T-helper 2 cell (primary cell): ENCODE data around the gene SEC22A.

Source experiments
- DNase-seq, 5 experiments: peaks; one replicate each; pipeline versions ENCODE4 v3.0.0 to v3.0.0-alpha.2; 2012 to 2022

Gene SEC22A

GRCh38 chr3:123267821-123268220, 66.1 kb downstream of the SEC22A start:
- DNase-seq = no peak

- no peak for DNase-seq
Observed at GRCh38 chr3:123270818-123271217, 69.1 kb downstream of the SEC22A start.

- DNase-seq = no peak
Observed at GRCh38 chr3:123271466-123272159, 69.9 kb downstream of the SEC22A start.

GRCh38 chr3:123272547-123272946, 70.8 kb downstream of the SEC22A start:
- DNase-seq = no peak

GRCh38 chr3:123275691-123276090, 73.9 kb downstream of the SEC22A start:
- peak in 1 of 5 experiments; percentile 46 for DNase-seq

GRCh38 chr3:123276346-123277006, 74.7 kb downstream of the SEC22A start:
- no peak for DNase-seq

- DNase-seq = peak in 1 of 5 experiments; percentile 37
Observed at GRCh38 chr3:123277106-123277505, 75.4 kb downstream of the SEC22A start.

- no peak for DNase-seq
Observed at GRCh38 chr3:123278446-123278845, 76.7 kb downstream of the SEC22A start.

- DNase-seq = no peak
Observed at GRCh38 chr3:123279121-123279520, 77.4 kb downstream of the SEC22A start.

- DNase-seq = no peak
Observed at GRCh38 chr3:123281406-123281805, 79.7 kb downstream of the SEC22A start.

- no peak for DNase-seq
Observed at GRCh38 chr3:123281929-123282328, 80.2 kb downstream of the SEC22A start.

- DNase-seq = no peak
Observed at GRCh38 chr3:123282461-123282860, 80.7 kb downstream of the SEC22A start.

- DNase-seq = no peak
Observed at GRCh38 chr3:123283074-123283473, 81.3 kb downstream of the SEC22A start.

GRCh38 chr3:123283657-123284398, 82.1 kb downstream of the SEC22A start:
- no peak for DNase-seq

GRCh38 chr3:123284399-123285010, 82.8 kb downstream of the SEC22A start:
- no peak for DNase-seq

GRCh38 chr3:123285066-123285465, 83.3 kb downstream of the SEC22A start:
- DNase-seq = no peak

GRCh38 chr3:123285479-123285878, 83.7 kb downstream of the SEC22A start:
- no peak for DNase-seq

GRCh38 chr3:123285931-123286307, 84.2 kb downstream of the SEC22A start:
- no peak for DNase-seq

- peak in 1 of 5 experiments; percentile 55 for DNase-seq
Observed at GRCh38 chr3:123286308-123287023, 84.7 kb downstream of the SEC22A start.

GRCh38 chr3:123287051-123287961, 85.6 kb downstream of the SEC22A start:
- no peak for DNase-seq

GRCh38 chr3:123287962-123288302, 86.2 kb downstream of the SEC22A start:
- no peak for DNase-seq
